ENCODE measurements around the gene CD52.

GRCh38 chr1:26368486-26368885 is 50.7 kb downstream of the CD52 start:
- no peak for TF ChIP-seq POLR2A (IDR thresholded peaks at IDR 0.05)
- no peak for TF ChIP-seq CTCF (IDR thresholded peaks at IDR 0.05)

Measured in testis (tissue), 2 donors.